Thyroid gland (tissue), 4 donors: Measurements from ENCODE around the gene FEN1.

ENCODE experiments used
- CTCF ChIP-seq, 6 experiments: fragments of 200-600 bp in 3 of 6; fragments of 450-650 bp in 3 of 6; sonication (generic) in 3 of 6; IDR thresholded peaks; one replicate each; pipeline ENCODE4 v1.5.1; 2016 to 2019; ENCODE audit warnings: antibody characterized with exemption in 6 of 6, mild to moderate bottlenecking in 2 of 6, inconsistent platforms in 1 of 6, moderate library complexity in 1 of 6
- POLR2A ChIP-seq, 2 donors: fragments of 450-650 bp; IDR thresholded peaks; one replicate each; pipeline ENCODE4 v1.6.1; 2017; ENCODE audit warnings: antibody characterized with exemption in 2 of 2, mild to moderate bottlenecking in 2 of 2, moderate library complexity in 1 of 2

- TF ChIP-seq CTCF (IDR thresholded peaks at IDR 0.05) (no peak), POLR2A (IDR thresholded peaks at IDR 0.05) (no peak)
These were observed 21.4 kb upstream of the FEN1 start for GRCh38 chr11:61771195-61771894.
